GM20431 (cell line): Measurements from ENCODE around the gene PLA2G4E.

ENCODE experiments used
- in situ Hi-C: fragments of 300-500 bp; cut with MseI, MboI; formaldehyde crosslinking; loops from one replicate; pipeline ENCODE4 v1.15.0; 2020; ENCODE audit warnings: low sequenced_read_pairs; ENCODE audit not compliant: unreplicated experiment

PLA2G4E gene

DNA sequence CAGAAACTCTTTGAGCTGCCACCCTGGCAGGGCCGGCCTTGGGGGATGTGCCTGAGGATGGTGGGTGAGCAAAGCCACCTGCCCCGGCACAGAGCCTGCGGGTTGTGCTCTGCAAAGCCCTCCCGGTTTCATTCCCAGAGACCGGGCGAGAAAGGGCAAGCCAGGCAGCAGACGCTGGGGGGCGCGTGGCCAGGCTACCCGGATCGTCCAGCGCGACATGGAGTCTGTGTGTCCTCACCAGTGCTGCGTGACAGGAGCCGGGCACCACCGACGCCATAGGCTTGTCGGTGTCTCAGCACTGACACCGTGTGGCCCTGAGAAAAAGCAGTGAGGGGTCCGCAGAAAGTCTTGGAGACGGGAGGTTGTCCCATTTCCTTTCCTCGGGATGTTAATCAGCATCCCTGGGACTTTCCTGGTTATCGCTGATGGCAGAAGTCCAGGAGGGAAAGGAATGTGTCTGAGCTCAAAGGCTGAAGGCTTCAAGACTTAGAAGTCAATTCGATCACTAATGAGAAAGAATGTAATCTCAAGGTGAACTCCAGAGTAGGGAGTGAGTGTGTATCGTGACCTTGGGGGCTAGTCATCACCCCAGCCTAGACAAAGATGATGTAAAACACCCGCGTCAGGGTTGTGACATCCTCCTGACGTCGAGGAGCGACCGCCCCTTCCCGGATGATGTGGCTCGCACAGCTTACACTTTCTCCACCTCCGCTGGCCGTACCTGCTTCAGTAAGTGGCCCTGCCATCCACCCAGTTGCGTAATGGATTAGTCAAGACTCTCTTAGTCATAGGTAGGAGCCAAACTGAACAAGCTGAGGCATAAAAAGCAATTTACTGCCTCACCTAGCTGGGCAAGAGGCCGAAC, 36.3 kb upstream of the PLA2G4E start:
- in situ Hi-C loops = no loop called here

DNA sequence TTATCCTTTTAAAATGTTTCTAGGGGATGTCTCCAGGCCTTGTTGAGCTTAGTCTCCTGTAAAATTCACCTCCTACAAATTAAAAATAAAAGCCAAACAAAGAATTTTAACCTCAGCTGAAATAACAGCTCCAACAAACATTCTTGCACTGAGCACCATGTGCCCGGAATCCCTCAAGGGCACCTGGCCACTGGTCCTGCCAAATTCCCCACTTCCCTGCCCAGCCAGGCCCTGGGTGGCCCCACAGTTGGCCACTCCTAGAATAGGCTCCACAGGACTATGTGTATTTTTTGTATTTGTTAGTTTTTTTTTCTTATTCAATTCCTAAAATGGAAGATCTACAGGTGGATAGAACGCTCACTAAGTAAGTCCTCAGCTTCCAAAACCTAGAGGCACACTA, 33.1 kb upstream of the PLA2G4E start:
- in situ Hi-C loops = no loop called here

- in situ Hi-C loops = no loop called here
These were observed 32.2 kb upstream of the PLA2G4E start for GRCh38 chr15:42053010-42053409.

GRCh38 chr15:42050484-42051255, 29.8 kb upstream of the PLA2G4E start:
- in situ Hi-C loops = no loop called here

DNA sequence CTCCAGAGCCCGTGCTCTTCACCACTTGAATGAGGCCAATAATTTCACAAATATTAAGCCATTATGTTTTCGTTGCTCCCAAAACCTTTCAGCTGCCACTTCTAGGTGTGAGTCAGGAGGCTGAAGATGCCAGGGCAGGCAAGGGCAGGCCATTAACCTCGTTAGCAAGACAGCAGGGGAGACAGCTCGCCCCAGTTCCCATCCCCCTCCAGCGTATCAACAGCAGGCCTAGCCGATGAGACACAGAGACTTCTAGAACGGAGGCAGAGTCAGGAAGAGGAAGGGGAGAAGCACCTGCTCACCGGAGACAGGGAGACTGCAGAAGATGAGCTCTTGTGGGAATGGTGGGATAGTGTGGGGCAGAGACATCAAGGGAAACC, 28.0 kb upstream of the PLA2G4E start:
- in situ Hi-C loops = no loop called here

DNA sequence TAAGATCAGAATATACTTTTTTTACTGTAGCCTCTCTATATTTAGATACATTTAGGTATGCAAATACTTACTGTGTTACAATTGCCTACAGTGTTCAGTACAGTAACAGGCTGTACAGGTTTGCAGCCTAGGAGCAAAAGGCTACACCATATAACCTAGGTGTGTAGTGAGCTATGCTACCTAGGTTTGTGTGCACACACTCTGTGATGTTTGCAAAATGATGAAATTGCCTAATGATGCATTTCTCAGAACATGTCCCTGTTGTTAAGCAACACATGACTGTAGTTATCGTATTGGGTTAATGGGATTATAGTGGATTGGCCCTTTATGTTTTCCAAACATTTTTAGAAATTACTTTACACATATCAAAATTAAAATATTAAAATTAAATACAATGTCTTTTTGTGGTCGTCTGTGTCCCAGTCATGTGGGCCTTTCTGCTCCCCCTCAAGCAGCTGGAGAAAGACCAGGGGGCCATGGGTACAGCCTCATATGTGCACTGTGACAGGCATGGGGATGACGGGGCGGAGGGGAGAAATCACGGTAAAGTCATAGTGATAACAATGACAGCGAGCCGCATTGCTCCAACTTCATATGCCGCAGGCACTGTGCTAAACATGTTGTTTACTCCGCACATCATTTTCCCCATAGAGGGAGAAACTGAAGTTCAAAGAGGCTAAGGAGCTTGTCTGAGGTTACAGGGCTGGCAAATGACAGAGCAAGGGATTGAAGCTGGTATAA, 27.4 kb upstream of the PLA2G4E start:
- in situ Hi-C loops = no loop called here

- in situ Hi-C loops = no loop called here
These were observed 25.8 kb upstream of the PLA2G4E start for GRCh38 chr15:42046597-42046996.

DNA sequence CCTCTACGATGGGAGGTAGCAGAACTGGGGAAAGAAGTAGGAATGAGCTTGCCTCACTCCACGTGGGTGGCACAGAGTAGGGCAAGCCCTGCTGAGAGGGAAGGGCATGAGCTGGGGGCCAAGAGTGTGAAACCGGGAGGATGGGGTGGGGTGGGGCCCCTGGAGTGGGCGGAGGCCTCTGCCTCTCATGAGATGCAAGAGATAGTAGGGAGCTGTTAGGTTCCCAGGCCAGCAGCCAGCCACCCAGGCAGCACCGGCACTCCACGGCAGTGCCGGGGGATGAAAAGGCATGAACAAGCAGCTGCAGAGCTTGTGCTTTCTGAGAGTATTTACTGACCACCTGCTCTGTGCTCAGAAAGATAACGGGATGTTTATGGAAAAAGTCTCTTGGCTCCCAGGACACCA, 24.4 kb upstream of the PLA2G4E start:
- in situ Hi-C loops = no loop called here

GRCh38 chr15:42042602-42043400, 22.0 kb upstream of the PLA2G4E start:
- in situ Hi-C loops = no loop called here

GRCh38 chr15:42038401-42038800, 17.6 kb upstream of the PLA2G4E start:
- in situ Hi-C loops = no loop called here

DNA sequence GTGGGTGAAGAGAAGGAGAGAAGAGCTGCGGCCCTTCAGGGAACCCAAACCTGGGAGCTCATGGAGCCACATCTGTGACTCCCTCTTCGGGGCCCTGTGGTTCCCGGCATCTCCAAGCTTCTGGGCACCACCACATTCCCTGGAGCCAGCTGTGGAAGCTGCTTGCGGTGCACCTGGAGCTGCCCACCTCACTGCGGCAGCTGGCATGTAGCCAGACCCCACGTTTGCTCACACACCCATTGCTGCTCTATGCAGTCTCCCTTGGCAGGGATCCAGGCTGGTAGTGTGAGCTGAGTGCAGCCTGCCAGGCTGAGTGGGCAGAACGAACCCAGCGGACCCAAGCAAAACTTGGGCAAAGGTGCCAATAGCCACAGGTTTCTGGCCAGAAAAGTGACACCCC, 16.8 kb upstream of the PLA2G4E start:
- in situ Hi-C loops = no loop called here

DNA sequence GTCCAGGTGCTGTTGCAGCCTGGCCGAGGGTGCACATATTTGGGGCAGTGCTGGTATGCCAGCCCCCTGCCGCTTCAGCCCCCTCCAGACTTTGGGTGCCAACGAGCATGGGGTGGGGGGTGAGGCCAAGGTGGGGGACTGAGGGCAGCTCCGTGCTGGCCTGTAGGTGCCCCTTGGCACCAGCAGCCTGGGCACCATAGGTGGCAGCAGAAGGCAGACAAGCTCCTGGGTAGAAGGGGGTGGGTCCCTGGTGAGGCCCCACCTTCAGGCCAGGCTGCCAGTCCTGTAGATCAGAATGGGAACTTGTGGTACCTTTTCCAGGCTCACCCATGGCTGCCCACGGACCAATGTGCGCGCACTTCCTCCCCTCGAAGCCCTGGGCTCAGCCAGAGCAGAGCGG, 16.1 kb upstream of the PLA2G4E start:
- in situ Hi-C loops = no loop called here

DNA sequence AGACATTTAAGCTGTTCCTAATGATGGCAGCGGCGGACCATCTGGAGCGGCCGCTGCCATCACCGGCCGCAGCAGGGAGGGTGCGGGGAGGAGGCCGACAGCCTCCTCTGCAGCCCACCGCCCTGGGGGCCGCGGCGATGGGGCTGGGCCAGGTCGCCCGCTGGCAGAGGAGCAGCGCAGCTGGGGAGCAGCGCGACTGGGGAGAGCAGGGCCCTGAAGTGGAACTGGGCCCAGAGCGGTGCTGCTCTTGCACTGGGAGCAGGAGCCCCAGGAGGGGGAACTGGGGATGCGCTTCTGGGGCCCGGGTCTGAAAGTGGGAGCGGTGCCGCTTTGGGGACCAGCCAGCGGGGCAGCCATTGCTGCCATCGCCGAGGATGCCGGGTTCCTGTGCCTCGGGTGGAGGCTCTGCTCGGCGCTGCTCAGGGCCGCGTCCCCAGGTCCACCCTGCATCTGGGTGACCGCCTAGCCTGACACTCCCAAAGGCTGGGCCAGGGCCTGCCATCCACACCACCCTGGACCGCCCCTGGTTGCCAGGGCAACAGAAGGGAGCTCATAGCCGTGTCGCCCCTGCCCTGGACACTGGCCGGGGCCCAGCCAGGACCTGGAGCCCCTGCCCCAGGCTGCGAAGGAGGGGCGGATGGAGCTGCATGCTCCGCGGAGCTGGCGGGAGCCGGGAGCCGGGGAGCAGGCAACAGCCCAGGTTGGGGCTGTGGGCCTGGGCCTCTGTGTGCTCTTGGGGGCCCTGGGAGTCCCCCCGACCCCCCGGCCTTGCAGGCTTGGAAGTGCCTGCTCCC, 15.5 kb upstream of the PLA2G4E start:
- in situ Hi-C loops = no loop called here

- in situ Hi-C loops = no loop called here
These were observed 14.6 kb upstream of the PLA2G4E start for GRCh38 chr15:42035435-42035761.

GRCh38 chr15:42034628-42035434, 14.0 kb upstream of the PLA2G4E start:
- in situ Hi-C loops = no loop called here

DNA sequence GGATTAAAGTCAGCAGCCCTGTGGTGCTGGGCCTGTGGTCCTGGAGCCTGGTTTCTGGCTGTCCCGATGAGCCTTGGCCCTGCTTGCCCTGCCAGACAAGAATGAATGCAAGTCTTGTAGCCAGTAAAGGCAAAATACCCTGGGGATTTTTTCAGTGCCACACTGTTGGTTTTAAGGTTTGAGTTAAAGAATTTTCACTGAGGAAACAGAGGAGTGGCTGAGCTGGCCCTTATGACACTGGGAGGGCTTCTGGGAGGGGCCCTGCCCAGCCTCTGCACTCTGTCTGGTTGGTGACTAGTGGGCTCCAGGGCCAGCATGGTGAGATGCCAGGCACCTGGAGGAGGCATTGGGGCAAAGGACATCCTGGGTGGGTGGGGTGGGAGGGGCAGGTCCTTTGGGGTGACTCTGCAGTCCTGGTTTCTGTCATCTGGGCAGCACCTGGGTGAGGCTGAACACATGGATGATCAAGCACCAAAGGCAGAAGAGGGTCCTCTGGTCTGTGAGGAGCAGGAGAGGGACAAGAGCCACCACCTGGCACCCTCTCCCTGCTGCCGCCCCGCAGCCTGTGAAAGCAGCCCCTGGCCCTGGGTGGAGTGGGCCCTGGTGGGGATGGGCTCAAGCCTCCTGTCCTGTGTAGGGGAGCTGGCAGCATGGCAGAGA, 12.5 kb upstream of the PLA2G4E start:
- in situ Hi-C loops = no loop called here

DNA sequence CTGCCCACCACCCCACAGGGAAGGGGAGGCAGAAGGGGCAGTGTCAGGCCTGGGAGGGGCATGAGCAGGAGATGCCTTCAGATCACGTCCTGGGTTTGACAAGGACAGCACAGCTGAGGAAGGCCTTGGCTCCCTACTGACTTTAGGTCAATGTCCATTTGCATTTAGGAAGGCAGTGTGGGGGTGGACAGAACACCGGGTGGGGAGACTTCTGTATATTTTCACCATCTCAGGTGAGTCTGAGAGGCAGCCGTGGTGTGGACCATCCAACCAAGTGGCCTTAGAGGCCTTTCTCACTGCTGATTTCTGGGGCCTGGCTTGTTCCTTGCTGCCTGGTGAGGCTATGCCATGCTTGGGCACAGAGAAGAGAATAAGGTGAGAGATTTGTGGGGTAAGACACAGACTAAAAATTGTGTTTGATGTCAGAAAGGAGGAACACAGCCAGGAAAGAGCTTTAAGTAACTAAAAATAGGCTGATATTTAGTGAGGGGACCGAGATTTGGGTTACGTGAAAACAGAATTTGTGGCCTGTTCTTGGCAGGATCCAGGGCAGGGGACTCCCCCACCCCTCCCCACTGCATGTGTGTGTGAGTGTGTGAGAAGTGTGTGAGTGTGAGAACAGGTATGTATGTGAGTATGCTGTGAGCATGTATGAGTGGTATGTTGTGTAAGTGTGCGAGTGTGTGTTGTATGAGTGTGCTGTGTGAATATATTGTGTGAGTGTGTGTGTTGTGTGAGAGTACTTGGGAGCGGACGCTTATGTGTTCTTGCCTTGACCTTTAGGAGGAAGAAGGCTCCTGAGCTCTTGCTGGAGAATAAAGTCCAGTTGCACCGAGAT, 11.8 kb upstream of the PLA2G4E start:
- in situ Hi-C loops = no loop called here
